HCT116 (cell line): Measurements from ENCODE around the gene ALDOA. TPM values are rescaled to one million over a fixed set of nuclear protein-coding genes. Genes with fewer than 3 reads are reported as not detected.

Experiments used
- ATAC-seq: fragments of 200-7000 bp; cut with Tn5 transposase; 2 replicates; pipeline ENCODE4 v1.9.1; 2020; ENCODE audit warnings: mild to moderate bottlenecking, moderate library complexity
- BruUV-seq: library from RNA; stranded (reverse); fragments of 400-500 nt; replicated peaks from 2 replicates; lab custom pipeline; 2021; lab: Mats Ljungman, UMichigan
- CTCF ChIA-PET: fragments of 300-600 bp; sonication (Branson Sonifier 250); formaldehyde crosslinking; loops from one replicate; lab custom pipeline; 2021; ENCODE audit warnings: antibody characterized with exemption; lab: Charles Lee
- POLR2A ChIA-PET: fragments of 300-600, 350-600 bp; sonication (Branson Sonifier 250); formaldehyde crosslinking; loops from one replicate; lab custom pipeline; 2021; ENCODE audit warnings: antibody characterized with exemption; lab: Charles Lee
- RAD21 ChIA-PET, 2 experiments: fragments of 300-600 bp; sonication (Branson Sonifier 250); formaldehyde crosslinking; loops; one replicate each; lab custom pipeline; 2023; ENCODE audit warnings: low total read pairs in 2 of 2; ENCODE audit not compliant: uncharacterized antibody in 2 of 2, unreplicated experiment in 2 of 2, low non-redundant PET in 1 of 2; lab: Charles Lee
- DNase-seq: peaks from one replicate; pipeline ENCODE4 v3.0.0-alpha.2; 2010; ENCODE audit warnings: low read depth, low spot score
- H2AFZ ChIP-seq: fragments of 200-600 bp; shearing (Covaris generic), sonication (generic); 2 replicates; pipeline ENCODE4 v1.6.1; 2017; ENCODE audit warnings: low read depth, mixed run types, mixed read lengths, antibody characterized with exemption, low read length; ENCODE audit not compliant: poor library complexity, severe bottlenecking
- H3K27ac ChIP-seq: 2 replicates; pipeline ENCODE4 v1.5.1; 2012; ENCODE audit warnings: low read depth, low read length
- H3K27me3 ChIP-seq: fragments of 200-600 bp; sonication (generic); 2 replicates; pipeline ENCODE4 v1.6.1; 2016; ENCODE audit warnings: mixed run types, low read length, mixed read lengths; ENCODE audit not compliant: insufficient read depth
- H3K36me3 ChIP-seq, 2 experiments: fragments of 200-500 bp in 1 of 2; fragments of 200-600 bp in 1 of 2; sonication (Bioruptor generic) in 1 of 2; sonication (generic) in 1 of 2; 2 replicates each; pipeline versions ENCODE4 v1.5.1 to v1.6.1; 2014 to 2016; ENCODE audit warnings: low read length in 2 of 2, inconsistent platforms in 1 of 2, mixed read lengths in 1 of 2, mixed run types in 1 of 2; ENCODE audit not compliant: insufficient read depth in 2 of 2, control insufficient read depth in 1 of 2
- H3K4me1 ChIP-seq, 2 experiments: fragments of 200-600 bp in 1 of 2; sonication (generic) in 1 of 2; 2 replicates each; pipeline versions ENCODE4 v1.5.1 to v1.6.1; 2012 to 2017; ENCODE audit warnings: low read length in 2 of 2, inconsistent platforms in 1 of 2, mild to moderate bottlenecking in 1 of 2, mixed read lengths in 1 of 2, mixed run types in 1 of 2, moderate library complexity in 1 of 2; ENCODE audit not compliant: insufficient read depth in 2 of 2, control insufficient read depth in 1 of 2
- H3K4me2 ChIP-seq: fragments of 200-600 bp; sonication (generic); 2 replicates; pipeline ENCODE4 v1.6.1; 2017; ENCODE audit warnings: mixed run types, low read length, mixed read lengths
- H3K4me3 ChIP-seq, 2 experiments: fragments of 200-600 bp in 1 of 2; sonication (generic) in 1 of 2; replicated peaks in 1 of 2; 2 replicates each; pipeline ENCODE4 v1.5.1; 2011 to 2016; ENCODE audit warnings: low read length in 2 of 2, control low read depth in 1 of 2, low read depth in 1 of 2, mild to moderate bottlenecking in 1 of 2, mixed read lengths in 1 of 2, mixed run types in 1 of 2
- H3K79me2 ChIP-seq: fragments of 200-600 bp; sonication (generic); 2 replicates; pipeline ENCODE4 v1.6.1; 2017; ENCODE audit warnings: mild to moderate bottlenecking, mixed run types, low read length, moderate library complexity, mixed read lengths; ENCODE audit not compliant: insufficient read depth
- H3K9ac ChIP-seq: fragments of 200-600 bp; sonication (generic); 2 replicates; pipeline ENCODE4 v1.6.1; 2016; ENCODE audit warnings: low read length, mixed read lengths
- H3K9me2 ChIP-seq: fragments of 200-600 bp; sonication (generic), shearing (Covaris generic); 2 replicates; pipeline ENCODE4 v1.6.1; 2017; ENCODE audit warnings: mixed run types, mild to moderate bottlenecking, moderate library complexity; ENCODE audit not compliant: insufficient read depth
- H3K9me3 ChIP-seq, 2 experiments: fragments of 200-500 bp in 1 of 2; fragments of 200-600 bp in 1 of 2; sonication (Bioruptor generic) in 1 of 2; sonication (generic) in 1 of 2; 2 replicates each; pipeline ENCODE4 v1.6.1; 2014 to 2017; ENCODE audit warnings: low read length in 2 of 2, mixed read lengths in 2 of 2, inconsistent platforms in 1 of 2, low read depth in 1 of 2, mild to moderate bottlenecking in 1 of 2, mixed run types in 1 of 2, moderate library complexity in 1 of 2; ENCODE audit not compliant: control insufficient read depth in 1 of 2, insufficient read depth in 1 of 2
- H4K20me1 ChIP-seq: fragments of 200-600 bp; sonication (generic), shearing (Covaris generic); 2 replicates; pipeline ENCODE4 v1.6.1; 2017; ENCODE audit warnings: mixed run types, mild to moderate bottlenecking, moderate library complexity; ENCODE audit not compliant: insufficient read depth
- CBX3 ChIP-seq: IDR thresholded peaks from 2 replicates; pipeline ENCODE4 v1.6.1; 2012; ENCODE audit warnings: low read depth
- CEBPB ChIP-seq: IDR thresholded peaks from 2 replicates; pipeline ENCODE4 v1.6.1; 2012; ENCODE audit warnings: low read depth
- FOSL1 ChIP-seq: IDR thresholded peaks from 2 replicates; pipeline ENCODE4 v1.6.1; 2012; ENCODE audit warnings: low read depth
- POLR2AphosphoS5 ChIP-seq: IDR thresholded peaks from 2 replicates; pipeline ENCODE4 v1.6.1; 2011; ENCODE audit warnings: mild to moderate bottlenecking, low read depth, low read length, moderate library complexity
- RAD21 ChIP-seq: IDR thresholded peaks from 2 replicates; pipeline ENCODE4 v1.6.1; 2012; ENCODE audit warnings: low read depth, mild to moderate bottlenecking
- SRF ChIP-seq: IDR thresholded peaks from 2 replicates; pipeline ENCODE4 v1.6.1; 2012; ENCODE audit warnings: low read depth
- YY1 ChIP-seq: IDR thresholded peaks from 2 replicates; pipeline ENCODE4 v1.6.1; 2011; ENCODE audit warnings: low read length, low read depth, moderate library complexity, mild to moderate bottlenecking; ENCODE audit not compliant: insufficient replicate concordance; ENCODE audit errors: extremely low read depth
- ZNF274 ChIP-seq: fragments of 200-500 bp; sonication (Bioruptor generic); IDR thresholded peaks from 2 replicates; pipeline ENCODE4 v1.6.1; 2014; ENCODE audit warnings: mild to moderate bottlenecking, low read depth, low read length, inconsistent platforms
- intact Hi-C: fragments of 100-400 bp; cut with micrococcal nuclease; formaldehyde crosslinking; loops from 2 replicates; pipeline ENCODE4 v1.10.0; 2022
- total RNA-seq: library from RNA; stranded (reverse); gene quantifications from one replicate; pipeline ENCODE4 v1.2.1, GENCODE V29; 2021; ENCODE audit not compliant: unreplicated experiment
- TF ChIP-seq, protein P1 (sequence below): IDR thresholded peaks from 2 replicates; pipeline ENCODE4 v1.6.1; 2011; ENCODE audit warnings: mild to moderate bottlenecking, low read length, moderate library complexity; ENCODE audit not compliant: insufficient replicate concordance; ENCODE audit errors: extremely low read depth
- TF ChIP-seq, protein P2 (sequence below): IDR thresholded peaks from 2 replicates; pipeline ENCODE4 v1.6.1; 2012

The ALDOA gene
- total RNA-seq, 1 experiment from 2014 or later: 2,423 TPM

DNA sequence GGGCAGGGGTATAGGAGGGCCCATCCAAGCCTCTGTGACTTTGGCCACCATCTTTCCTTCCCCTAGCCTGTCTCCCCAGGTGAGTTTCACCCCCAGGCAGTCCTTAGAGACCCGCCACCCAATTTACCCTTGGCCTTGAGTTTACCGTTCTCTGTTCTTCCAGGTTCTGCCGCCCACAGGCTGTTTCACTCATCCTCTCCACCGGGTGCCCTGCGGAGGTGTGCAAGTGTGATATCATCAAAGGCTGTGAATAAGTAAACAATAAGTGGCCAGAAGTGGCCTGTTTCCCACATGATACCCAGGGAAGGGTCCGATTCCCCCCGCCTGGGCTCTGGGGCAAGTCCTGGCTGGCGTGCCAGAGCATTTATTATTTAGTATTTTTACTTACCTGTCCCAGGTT lies 19.4 kb upstream of the ALDOA start:
- peaks cover 8 to 18% of the 10 kb centered on the region in 2 experiments; a peak in 3 of 4 replicates for H3K4me1 ChIP-seq
- H3K27me3 ChIP-seq: no peaks in the 10 kb centered on the region
- no peaks in the 10 kb centered on the region for H3K9me2 ChIP-seq
- ChIA-PET POLR2A (no interaction called here), CTCF (no interaction called here), RAD21 (no interaction called here)
- no peak overlapping the region for H3K27ac ChIP-seq
- H3K4me3 ChIP-seq: no peak overlapping the region
- H3K4me2 ChIP-seq: peak overlapping the region; percentile 35; the same call in 1 of the 2 replicates
- no peaks in the 10 kb centered on the region for H3K36me3 ChIP-seq
- no peak for TF ChIP-seq POLR2AphosphoS5
- TF ChIP-seq YY1: no peak
- TF ChIP-seq, protein P1, sequence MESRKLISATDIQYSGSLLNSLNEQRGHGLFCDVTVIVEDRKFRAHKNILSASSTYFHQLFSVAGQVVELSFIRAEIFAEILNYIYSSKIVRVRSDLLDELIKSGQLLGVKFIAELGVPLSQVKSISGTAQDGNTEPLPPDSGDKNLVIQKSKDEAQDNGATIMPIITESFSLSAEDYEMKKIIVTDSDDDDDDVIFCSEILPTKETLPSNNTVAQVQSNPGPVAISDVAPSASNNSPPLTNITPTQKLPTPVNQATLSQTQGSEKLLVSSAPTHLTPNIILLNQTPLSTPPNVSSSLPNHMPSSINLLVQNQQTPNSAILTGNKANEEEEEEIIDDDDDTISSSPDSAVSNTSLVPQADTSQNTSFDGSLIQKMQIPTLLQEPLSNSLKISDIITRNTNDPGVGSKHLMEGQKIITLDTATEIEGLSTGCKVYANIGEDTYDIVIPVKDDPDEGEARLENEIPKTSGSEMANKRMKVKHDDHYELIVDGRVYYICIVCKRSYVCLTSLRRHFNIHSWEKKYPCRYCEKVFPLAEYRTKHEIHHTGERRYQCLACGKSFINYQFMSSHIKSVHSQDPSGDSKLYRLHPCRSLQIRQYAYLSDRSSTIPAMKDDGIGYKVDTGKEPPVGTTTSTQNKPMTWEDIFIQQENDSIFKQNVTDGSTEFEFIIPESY: no peak
- TF ChIP-seq, protein P2, sequence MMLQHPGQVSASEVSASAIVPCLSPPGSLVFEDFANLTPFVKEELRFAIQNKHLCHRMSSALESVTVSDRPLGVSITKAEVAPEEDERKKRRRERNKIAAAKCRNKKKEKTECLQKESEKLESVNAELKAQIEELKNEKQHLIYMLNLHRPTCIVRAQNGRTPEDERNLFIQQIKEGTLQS: no peak
- no peak for TF ChIP-seq CBX3
- TF ChIP-seq SRF: no peak
- no peak for TF ChIP-seq ZNF274
- DNase-seq (no peak), ATAC-seq (peak; percentile 37; the same call in 1 of the 2 replicates)
- H3K9ac ChIP-seq: no peak overlapping the region
- intact Hi-C loops: no loop called here
- no peaks in the 10 kb centered on the region for H3K9me3 ChIP-seq
- no TSS peak for BruUV-seq
- no peak overlapping the region for H2AFZ ChIP-seq
- no peaks in the 10 kb centered on the region for H4K20me1 ChIP-seq
- H3K79me2 ChIP-seq: no peaks in the 10 kb centered on the region

DNA sequence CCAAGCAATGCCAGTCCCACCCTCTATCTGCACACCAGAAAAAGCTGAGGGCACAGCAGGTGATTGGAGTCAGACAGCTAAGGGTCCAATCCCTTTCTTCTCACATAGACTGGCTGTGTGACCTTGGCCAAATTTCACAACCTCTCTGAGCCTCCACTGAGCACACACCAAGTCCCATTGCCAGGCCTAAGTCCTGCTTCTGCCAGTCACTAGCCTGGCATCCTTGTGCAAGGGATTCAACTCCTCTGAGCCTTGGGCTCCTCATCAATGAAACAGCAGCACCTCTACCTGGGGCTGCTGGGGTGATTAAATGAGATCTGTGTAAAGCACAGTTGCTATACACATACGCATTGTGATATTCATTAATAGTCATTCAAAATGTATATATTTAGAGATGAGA lies 19.0 kb upstream of the ALDOA start:
- POLR2A ChIA-PET: no interaction called here
- CTCF ChIA-PET: no interaction called here

More for the DNA sequence above, 19.0 kb upstream of the ALDOA start:
- ATAC-seq: no peak
- Histone ChIP-seq H3K79me2 (no peaks in the 10 kb centered on the region), H3K9me2 (no peaks in the 10 kb centered on the region), H3K27me3 (no peaks in the 10 kb centered on the region), H3K27ac (no peak overlapping the region), H2AFZ (no peak overlapping the region), H3K36me3 (no peaks in the 10 kb centered on the region), H3K9me3 (no peaks in the 10 kb centered on the region), H3K4me2 (0 out of 2 replicates have a peak overlapping the region, but pooled peaks have one; percentile 35), H3K4me1 (peaks cover 8 to 20% of the 10 kb centered on the region in 2 experiments; a peak in 3 of 4 replicates), H3K4me3 (no peak overlapping the region), H4K20me1 (no peaks in the 10 kb centered on the region), H3K9ac (no peak overlapping the region)
- RAD21 ChIA-PET: no interaction called here
- no TSS peak for BruUV-seq
- DNase-seq: no peak
- TF ChIP-seq RAD21 (no peak), YY1 (no peak), CEBPB (no peak), FOSL1 (no peak)
- intact Hi-C loops: no loop called here
